Gastrocnemius medialis (tissue), 4 donors: ENCODE measurements around the gene COA8. TPM values are rescaled to one million over a fixed set of nuclear protein-coding genes. Genes with fewer than 3 reads are reported as not detected.

Source experiments
- ATAC-seq, 2 donors: fragments of 150-250 bp; one replicate each; pipeline ENCODE4 v1.9.1; 2016
- DNase-seq, 2 donors: peaks; one replicate each; pipeline ENCODE4 v3.0.0-alpha.2; 2019
- H3K27ac ChIP-seq, 4 donors: fragments of 200-600 bp; sonication (generic); 1 replicate in 1 of 4; 2 replicates in 3 of 4; pipeline ENCODE4 v1.5.1; 2016 to 2018; ENCODE audit warnings: mild to moderate bottlenecking in 2 of 4, moderate library complexity in 1 of 4
- H3K27me3 ChIP-seq, 3 donors: fragments of 200-600 bp; sonication (generic) in 2 of 3; 1 replicate in 1 of 3; 2 replicates in 2 of 3; pipeline versions ENCODE4 v1.5.1 to v1.6.0; 2016 to 2019; ENCODE audit warnings: mild to moderate bottlenecking in 1 of 3, moderate library complexity in 1 of 3
- H3K36me3 ChIP-seq, 2 donors: fragments of 200-600 bp; sonication (generic) in 1 of 2; one replicate each; pipeline ENCODE4 v1.5.1; 2017 to 2018
- H3K4me1 ChIP-seq, 2 donors: fragments of 200-600 bp; sonication (generic) in 1 of 2; one replicate each; pipeline ENCODE4 v1.5.1; 2016 to 2017; ENCODE audit warnings: mild to moderate bottlenecking in 2 of 2
- H3K4me3 ChIP-seq, 4 donors: fragments of 200-600 bp; sonication (generic) in 3 of 4; 1 replicate in 1 of 4; 2 replicates in 3 of 4; pipeline ENCODE4 v1.5.1; 2016 to 2019; ENCODE audit warnings: mild to moderate bottlenecking in 2 of 4
- H3K9me3 ChIP-seq, 3 donors: fragments of 200-600 bp; sonication (generic) in 2 of 3; 1 replicate in 1 of 3; 2 replicates in 2 of 3; pipeline ENCODE4 v1.5.1; 2016 to 2019
- POLR2A ChIP-seq, 2 donors: fragments of 450-650 bp; IDR thresholded peaks; one replicate each; pipeline ENCODE4 v1.6.1; 2017; ENCODE audit warnings: antibody characterized with exemption in 2 of 2, mild to moderate bottlenecking in 2 of 2, moderate library complexity in 2 of 2
- in situ Hi-C, 4 donors: fragments of 200-750 bp; cut with MboI; loops; one replicate each; pipeline versions ENCODE4 v1.15.0 to v1.8.0; 2017; ENCODE audit warnings: low sequenced_read_pairs in 4 of 4
- intact Hi-C: fragments of 100-400 bp; cut with DNase I; formaldehyde crosslinking; loops from one replicate; pipeline ENCODE4 v1.15.1; 2023; ENCODE audit warnings: low total_unique reads
- total RNA-seq, 4 donors: library from RNA; depleted of rRNA; stranded (reverse); fragments of >200 nt; gene quantifications; one replicate each; pipeline versions ENCODE4 v1.1.0 to v1.2.3, GENCODE V29; 2016
- TF ChIP-seq, protein P1 (sequence below), 5 experiments: fragments of 450-650 bp in 3 of 5; fragments of 200-600 bp in 2 of 5; sonication (generic) in 2 of 5; IDR thresholded peaks in 4 of 5; conservative IDR thresholded peaks in 1 of 5; 1 replicate in 4 of 5; 2 replicates in 1 of 5; pipeline ENCODE4 v1.5.1; 2016 to 2019; ENCODE audit warnings: antibody characterized with exemption in 5 of 5, mild to moderate bottlenecking in 3 of 5, moderate library complexity in 3 of 5

COA8 gene
- total RNA-seq, 4 donors from 2014 or later: 56.7 to 111 (median 71.7) TPM

DNA sequence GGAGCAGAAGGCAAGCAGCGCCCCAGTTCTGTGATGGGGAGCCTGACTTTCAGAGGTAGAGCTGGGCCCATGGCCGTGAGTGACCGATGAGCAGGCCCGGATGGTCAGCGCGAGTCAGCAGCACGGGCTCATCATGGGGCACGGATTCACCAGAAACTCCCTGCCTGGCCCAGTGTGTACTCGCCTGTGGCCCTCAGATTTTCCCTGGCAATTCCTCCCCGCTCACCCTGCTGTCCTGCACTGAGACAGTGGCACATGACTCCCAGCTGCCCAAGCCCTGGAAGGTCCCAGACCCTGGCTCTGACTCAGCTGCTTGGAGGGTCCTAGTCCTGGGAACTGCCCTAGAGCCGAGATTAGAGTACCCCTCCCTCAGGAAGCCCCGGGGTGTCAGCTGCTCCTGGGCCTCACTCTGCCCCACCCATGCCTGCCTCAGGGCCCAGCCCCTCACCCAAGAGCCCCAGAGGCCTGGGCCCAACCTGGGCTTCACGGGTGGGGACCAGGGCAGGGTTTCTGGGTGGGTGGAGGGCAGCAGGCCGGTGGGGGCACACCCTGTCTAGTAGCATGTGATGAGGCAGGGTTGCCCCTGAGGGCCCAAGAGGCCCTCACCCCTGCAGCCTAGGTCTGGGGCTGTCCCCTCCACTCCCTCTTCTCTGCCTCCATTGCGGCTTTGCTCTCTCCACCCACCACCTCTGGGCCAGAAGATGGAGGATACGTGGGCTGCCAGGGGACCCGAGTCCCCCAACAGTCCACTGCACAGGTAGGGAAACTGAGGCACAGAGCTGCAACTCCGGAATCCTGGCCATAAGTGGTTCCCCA is 25.4 kb upstream of the COA8 start:
- in situ Hi-C loops: no loop called here
- H3K4me3 ChIP-seq: no peak overlapping the region
- no peaks in the 10 kb centered on the region for H3K9me3 ChIP-seq
- intact Hi-C loops: no loop called here
- H3K27me3 ChIP-seq: no peaks in the 10 kb centered on the region
- DNase-seq (no peak), ATAC-seq (no peak)
- peak overlapping the region; percentile 23 to 81 (median 47) for H3K27ac ChIP-seq
- TF ChIP-seq POLR2A (IDR thresholded peaks at IDR 0.05): no peak
- TF ChIP-seq, protein P1, sequence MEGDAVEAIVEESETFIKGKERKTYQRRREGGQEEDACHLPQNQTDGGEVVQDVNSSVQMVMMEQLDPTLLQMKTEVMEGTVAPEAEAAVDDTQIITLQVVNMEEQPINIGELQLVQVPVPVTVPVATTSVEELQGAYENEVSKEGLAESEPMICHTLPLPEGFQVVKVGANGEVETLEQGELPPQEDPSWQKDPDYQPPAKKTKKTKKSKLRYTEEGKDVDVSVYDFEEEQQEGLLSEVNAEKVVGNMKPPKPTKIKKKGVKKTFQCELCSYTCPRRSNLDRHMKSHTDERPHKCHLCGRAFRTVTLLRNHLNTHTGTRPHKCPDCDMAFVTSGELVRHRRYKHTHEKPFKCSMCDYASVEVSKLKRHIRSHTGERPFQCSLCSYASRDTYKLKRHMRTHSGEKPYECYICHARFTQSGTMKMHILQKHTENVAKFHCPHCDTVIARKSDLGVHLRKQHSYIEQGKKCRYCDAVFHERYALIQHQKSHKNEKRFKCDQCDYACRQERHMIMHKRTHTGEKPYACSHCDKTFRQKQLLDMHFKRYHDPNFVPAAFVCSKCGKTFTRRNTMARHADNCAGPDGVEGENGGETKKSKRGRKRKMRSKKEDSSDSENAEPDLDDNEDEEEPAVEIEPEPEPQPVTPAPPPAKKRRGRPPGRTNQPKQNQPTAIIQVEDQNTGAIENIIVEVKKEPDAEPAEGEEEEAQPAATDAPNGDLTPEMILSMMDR (IDR thresholded peaks at IDR 0.05 in 4 of 5, conservative IDR thresholded peaks at IDR 0.05 in 1 of 5): no peak
- peaks cover 24 to 25% of the 10 kb centered on the region in 2 donors for H3K4me1 ChIP-seq
- H3K36me3 ChIP-seq: peaks cover 0 to 20% of the 10 kb centered on the region in 2 donors

DNA sequence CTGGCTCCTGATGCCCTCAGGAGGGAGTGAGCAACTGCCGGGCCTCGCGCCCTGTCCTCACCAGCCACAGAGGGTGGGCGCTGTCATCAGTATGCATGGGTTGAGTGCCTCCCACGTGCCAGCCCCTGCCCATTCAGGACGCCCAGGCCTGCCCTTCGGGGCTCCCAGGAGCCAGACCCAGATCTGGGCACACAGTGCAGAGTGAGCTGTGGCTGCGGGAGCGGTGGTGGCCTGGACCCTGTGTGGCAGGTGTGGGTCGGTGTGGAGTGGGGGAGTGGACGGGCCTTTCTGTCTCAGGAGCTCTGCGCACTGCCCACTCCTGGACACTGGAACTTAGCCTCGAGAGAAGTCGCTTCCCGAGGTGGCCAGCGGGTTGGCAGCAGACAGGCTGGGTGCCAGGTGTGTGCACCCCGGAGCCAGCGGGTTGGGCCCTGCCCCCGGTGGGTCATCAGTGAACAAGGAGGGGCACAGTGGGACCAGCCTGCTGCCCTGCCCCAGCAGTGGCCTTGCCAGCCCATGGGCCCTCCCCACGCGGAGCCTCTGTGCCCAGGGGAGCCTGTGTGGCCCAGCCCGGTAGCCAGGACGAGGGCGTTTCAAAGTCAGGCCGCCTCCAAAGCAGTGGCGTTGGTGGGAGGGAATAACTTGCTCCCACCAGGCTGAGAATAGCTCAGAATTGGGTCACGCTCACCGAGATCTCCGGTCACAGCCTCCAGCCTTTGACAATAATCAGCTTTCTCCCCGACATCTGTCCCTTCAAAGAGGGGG is 24.3 kb upstream of the COA8 start:
- DNase-seq (no peak), ATAC-seq (peak in 1 of 2 donors; percentile 47)
- Histone ChIP-seq H3K9me3 (no peaks in the 10 kb centered on the region), H3K36me3 (peaks cover 0 to 11% of the 10 kb centered on the region in 2 donors), H3K4me1 (peaks cover 28 to 36% of the 10 kb centered on the region in 2 donors), H3K27me3 (no peaks in the 10 kb centered on the region), H3K27ac (peak overlapping the region; percentile 54 to 81 (median 66)), H3K4me3 (no peak overlapping the region)
- in situ Hi-C loops: no loop called here
- TF ChIP-seq, protein P1 (IDR thresholded peaks at IDR 0.05 in 4 of 5, conservative IDR thresholded peaks at IDR 0.05 in 1 of 5): no peak
- TF ChIP-seq POLR2A (IDR thresholded peaks at IDR 0.05): no peak
- intact Hi-C loops: no loop called here

- Histone ChIP-seq H3K4me1 (peaks cover 28 to 44% of the 10 kb centered on the region in 2 donors), H3K27me3 (no peaks in the 10 kb centered on the region), H3K27ac (peak overlapping the region; percentile 54 to 81 (median 66)), H3K9me3 (no peaks in the 10 kb centered on the region), H3K4me3 (no peak overlapping the region), H3K36me3 (peaks cover 0 to 4% of the 10 kb centered on the region in 2 donors)
- TF ChIP-seq POLR2A (IDR thresholded peaks at IDR 0.05): no peak
- TF ChIP-seq, protein P1 (IDR thresholded peaks at IDR 0.05 in 4 of 5, conservative IDR thresholded peaks at IDR 0.05 in 1 of 5): no peak
- intact Hi-C loops (no loop called here), in situ Hi-C loops (no loop called here)
- ATAC-seq: no peak
- DNase-seq: no peak
Observed at GRCh38 chr14:103539056-103539825, 23.5 kb upstream of the COA8 start.

- ATAC-seq: no peak
- in situ Hi-C loops (no loop called here), intact Hi-C loops (no loop called here)
- Histone ChIP-seq H3K36me3 (no peaks in the 10 kb centered on the region), H3K27me3 (no peaks in the 10 kb centered on the region), H3K4me3 (no peak overlapping the region), H3K9me3 (no peaks in the 10 kb centered on the region), H3K4me1 (peaks cover 28 to 46% of the 10 kb centered on the region in 2 donors), H3K27ac (peak overlapping the region; percentile 36 to 70 (median 48))
- no peak for TF ChIP-seq POLR2A (IDR thresholded peaks at IDR 0.05)
- TF ChIP-seq, protein P1 (IDR thresholded peaks at IDR 0.05 in 4 of 5, conservative IDR thresholded peaks at IDR 0.05 in 1 of 5): no peak
- DNase-seq: no peak
Observed at GRCh38 chr14:103540821-103541708, 21.7 kb upstream of the COA8 start.
